PFSK-1 (cell line): ENCODE data around the gene HOXC10.

ENCODE experiments used
- FOXP2 ChIP-seq: optimal IDR thresholded peaks from 2 replicates; pipeline ENCODE3; 2011; ENCODE audit warnings: borderline replicate concordance, control low read depth, inconsistent platforms; ENCODE audit not compliant: insufficient read depth; ENCODE audit errors: extremely low read length, extremely low read depth
- POLR2AphosphoS5 ChIP-seq: IDR thresholded peaks from 2 replicates; pipeline ENCODE4 v1.6.1; 2012; ENCODE audit warnings: low read depth, mild to moderate bottlenecking, control low read depth, low read length, moderate library complexity
- SIN3A ChIP-seq: IDR thresholded peaks from 2 replicates; pipeline ENCODE4 v1.6.1; 2012; ENCODE audit warnings: mild to moderate bottlenecking, low read length, moderate library complexity, borderline replicate concordance; ENCODE audit not compliant: insufficient read depth
- TAF1 ChIP-seq: IDR thresholded peaks from 2 replicates; pipeline ENCODE4 v1.6.1; 2012; ENCODE audit warnings: low read length, control low read depth, borderline replicate concordance; ENCODE audit not compliant: insufficient read depth
- TF ChIP-seq, protein P1 (sequence below), 2 experiments: IDR thresholded peaks; 2 replicates each; pipeline versions ENCODE4 v1.6.1 to v1.8.0; 2011 to 2012; ENCODE audit warnings: low read depth in 2 of 2, low read length in 2 of 2, control low read depth in 1 of 2, inconsistent platforms in 1 of 2, mild to moderate bottlenecking in 1 of 2, moderate library complexity in 1 of 2; ENCODE audit not compliant: insufficient read depth in 1 of 2

The HOXC10 gene

DNA sequence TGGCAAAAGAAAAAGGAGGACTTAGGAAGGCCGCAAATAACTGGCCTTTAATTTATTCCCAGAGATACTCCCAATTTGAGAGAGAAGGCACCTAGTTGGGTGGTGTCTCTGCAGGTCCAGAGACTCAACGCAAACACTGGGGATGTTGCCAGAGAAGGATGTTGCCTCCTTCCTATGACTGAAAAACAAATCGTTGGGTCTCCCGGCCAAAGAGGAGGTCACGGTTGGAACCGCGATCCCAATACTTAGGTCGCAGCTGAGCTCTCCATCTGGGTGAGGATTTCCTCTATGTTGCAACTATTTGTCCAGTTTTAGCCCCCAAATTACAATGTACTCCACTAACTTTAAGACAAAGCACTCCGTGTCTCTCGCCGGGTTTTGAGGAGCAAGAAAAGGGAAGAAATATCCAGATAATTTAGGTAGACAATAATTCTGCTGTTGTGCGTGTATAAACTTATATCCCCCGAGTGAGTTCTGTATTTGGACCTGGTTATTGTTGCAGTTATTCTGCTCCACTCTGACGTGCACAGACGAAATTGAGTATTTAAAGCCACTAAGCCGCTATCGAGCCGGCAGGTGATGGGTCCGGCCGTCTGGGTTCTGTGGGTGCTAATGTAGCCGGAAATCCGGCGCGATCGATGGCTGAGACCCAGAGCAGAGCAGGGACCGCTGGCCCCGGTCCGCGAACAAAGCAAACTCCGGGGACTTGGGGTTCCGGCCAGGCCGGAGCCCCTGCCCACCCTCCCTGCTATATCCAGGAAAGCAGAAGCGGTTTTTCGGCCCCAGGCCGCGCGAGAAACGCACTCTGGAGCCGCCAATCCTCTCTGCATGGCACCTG is 24.5 kb upstream of the HOXC10 start:
- TF ChIP-seq POLR2AphosphoS5: no peak
- no peak for TF ChIP-seq SIN3A
- TF ChIP-seq TAF1: no peak
- TF ChIP-seq, protein P1, sequence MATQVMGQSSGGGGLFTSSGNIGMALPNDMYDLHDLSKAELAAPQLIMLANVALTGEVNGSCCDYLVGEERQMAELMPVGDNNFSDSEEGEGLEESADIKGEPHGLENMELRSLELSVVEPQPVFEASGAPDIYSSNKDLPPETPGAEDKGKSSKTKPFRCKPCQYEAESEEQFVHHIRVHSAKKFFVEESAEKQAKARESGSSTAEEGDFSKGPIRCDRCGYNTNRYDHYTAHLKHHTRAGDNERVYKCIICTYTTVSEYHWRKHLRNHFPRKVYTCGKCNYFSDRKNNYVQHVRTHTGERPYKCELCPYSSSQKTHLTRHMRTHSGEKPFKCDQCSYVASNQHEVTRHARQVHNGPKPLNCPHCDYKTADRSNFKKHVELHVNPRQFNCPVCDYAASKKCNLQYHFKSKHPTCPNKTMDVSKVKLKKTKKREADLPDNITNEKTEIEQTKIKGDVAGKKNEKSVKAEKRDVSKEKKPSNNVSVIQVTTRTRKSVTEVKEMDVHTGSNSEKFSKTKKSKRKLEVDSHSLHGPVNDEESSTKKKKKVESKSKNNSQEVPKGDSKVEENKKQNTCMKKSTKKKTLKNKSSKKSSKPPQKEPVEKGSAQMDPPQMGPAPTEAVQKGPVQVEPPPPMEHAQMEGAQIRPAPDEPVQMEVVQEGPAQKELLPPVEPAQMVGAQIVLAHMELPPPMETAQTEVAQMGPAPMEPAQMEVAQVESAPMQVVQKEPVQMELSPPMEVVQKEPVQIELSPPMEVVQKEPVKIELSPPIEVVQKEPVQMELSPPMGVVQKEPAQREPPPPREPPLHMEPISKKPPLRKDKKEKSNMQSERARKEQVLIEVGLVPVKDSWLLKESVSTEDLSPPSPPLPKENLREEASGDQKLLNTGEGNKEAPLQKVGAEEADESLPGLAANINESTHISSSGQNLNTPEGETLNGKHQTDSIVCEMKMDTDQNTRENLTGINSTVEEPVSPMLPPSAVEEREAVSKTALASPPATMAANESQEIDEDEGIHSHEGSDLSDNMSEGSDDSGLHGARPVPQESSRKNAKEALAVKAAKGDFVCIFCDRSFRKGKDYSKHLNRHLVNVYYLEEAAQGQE (IDR thresholded peaks at IDR 0.05; ENCODE audit: insufficient read depth in 1 of 2, low read depth in 2 of 2, low read length in 2 of 2): no peak
- TF ChIP-seq FOXP2: no peak

DNA sequence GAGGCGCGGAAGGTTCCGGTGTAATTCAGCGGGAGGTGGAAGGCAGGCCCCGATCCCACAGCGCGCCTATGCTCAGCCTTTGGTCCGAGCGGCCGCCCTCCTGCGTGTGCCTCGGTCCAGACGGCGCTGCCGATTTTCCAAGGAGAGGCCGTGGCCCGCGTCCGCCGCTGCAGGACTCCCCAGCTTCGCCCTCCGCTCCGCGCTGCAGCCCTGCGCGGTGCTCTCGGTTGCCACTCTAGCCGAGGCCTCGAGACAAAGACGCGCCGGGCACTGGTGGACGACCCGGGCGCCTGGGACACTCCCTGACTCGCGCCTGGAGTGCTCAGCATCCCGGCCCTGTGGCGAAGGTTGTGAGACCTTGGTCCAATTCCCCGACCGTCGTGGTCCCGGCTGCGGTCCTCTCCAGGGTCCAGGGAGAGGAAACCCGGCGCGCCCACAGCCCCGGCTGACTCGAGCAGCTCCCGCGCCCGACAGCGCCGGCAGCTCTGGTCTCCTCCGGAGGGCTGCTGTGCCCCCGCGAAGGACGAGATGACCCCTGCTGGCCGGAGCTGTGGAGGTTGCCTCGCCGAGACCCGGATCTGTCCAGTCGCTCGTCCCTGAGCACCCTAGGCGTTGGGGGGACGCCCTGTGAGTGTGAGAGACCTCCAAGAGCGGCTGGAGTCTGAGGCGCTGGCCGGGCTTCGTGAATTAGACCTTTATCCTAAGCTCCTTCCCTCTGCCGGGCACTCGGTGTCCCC is 23.8 kb upstream of the HOXC10 start:
- TF ChIP-seq FOXP2 (no peak), TAF1 (no peak), POLR2AphosphoS5 (no peak), SIN3A (no peak)
- TF ChIP-seq, protein P1 (IDR thresholded peaks at IDR 0.05; ENCODE audit: insufficient read depth in 1 of 2, low read depth in 2 of 2, low read length in 2 of 2): no peak

DNA sequence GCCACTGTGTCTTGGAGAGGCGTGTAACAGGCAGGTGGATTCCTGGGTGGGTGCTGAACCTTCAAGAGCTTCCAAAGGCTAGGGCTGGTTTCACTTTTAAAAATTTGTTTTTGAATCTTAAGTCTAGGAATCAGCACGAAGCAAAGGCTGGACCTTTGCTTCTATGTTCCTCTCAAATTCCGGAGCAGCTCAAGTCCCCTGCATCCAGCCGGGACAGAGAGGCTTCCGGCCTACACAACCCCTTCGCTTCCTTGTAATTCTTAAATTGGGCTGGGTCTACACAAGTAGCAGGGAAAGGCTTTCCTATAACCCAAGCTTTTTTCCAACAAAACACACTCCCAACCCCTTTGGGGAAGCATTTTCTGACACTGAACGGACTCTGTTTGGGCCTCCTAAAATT is 21.9 kb upstream of the HOXC10 start:
- TF ChIP-seq TAF1 (no peak), SIN3A (no peak), FOXP2 (no peak), POLR2AphosphoS5 (no peak)
- TF ChIP-seq, protein P1 (IDR thresholded peaks at IDR 0.05; ENCODE audit: insufficient read depth in 1 of 2, low read depth in 2 of 2, low read length in 2 of 2): no peak

DNA sequence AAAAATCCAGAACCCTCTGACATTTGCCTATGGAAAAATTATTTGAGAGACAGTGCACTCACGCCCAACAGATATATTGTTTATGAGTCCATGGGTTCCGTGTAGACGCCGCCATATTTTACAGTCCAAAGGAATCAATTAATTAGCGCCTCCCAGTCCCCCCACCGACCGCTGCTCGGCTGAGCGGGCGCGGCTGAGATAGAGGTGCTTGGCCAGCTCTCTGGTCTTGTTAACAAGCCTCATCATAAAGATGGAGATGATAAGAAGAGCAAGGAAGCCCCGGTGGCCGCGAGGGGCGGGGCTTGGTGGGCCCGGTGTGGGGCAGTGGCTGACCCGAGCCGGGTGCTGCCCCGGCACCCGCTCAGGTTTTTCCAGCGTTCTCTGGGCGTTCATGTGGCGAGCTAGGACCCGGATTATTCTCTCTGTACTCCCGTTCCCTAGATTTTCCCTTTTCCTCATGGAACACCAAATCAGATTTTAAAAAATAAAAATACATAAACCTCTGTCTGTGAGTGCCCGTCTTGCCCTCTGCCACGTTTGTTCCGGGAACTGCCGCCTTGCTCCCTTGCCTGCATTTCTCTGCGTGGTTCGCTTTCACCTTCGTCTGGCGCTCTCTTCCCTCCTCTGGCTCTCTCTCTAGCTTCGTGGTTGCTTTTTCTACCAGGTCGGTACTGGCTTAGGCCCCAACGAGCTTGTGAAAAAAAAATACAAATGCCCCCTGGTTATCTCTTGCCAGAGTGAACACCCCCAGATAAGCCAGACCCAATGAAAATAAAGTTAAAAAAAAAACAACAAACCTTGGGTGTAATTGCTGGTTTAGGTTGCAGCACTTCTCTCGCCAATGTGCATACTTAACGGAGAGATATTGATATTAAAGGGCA is 21.3 kb upstream of the HOXC10 start:
- TF ChIP-seq TAF1: no peak
- no peak for TF ChIP-seq FOXP2
- no peak for TF ChIP-seq POLR2AphosphoS5
- TF ChIP-seq, protein P1 (IDR thresholded peaks at IDR 0.05; ENCODE audit: insufficient read depth in 1 of 2, low read depth in 2 of 2, low read length in 2 of 2): no peak
